ENCODE data around the gene ODC1. TPM values are rescaled to one million over a fixed set of nuclear protein-coding genes. Genes with fewer than 3 reads are reported as not detected.

Gene ODC1
- total RNA-seq, 1 experiment from 2014 or later, result 231 TPM

DNA sequence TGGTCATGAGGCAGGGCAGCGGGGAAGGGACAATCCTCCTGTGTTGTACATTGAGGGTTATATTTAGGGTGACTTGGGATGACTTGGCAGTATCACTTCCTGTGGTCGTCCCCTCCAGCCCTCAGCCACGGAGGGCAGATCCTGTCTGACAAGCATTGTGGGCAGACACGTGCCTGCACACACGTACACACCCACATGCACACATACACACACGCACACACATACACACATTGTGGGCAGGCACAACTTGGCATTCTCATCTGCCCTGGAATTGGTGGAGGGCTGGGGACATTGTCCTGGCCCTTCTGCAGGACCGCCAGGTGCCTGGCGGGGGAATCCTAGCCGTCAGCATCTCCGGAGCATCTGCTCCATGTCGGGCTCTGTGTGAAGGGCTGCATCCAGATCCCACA, 47.6 kb downstream of the ODC1 start:
- intact Hi-C loops (cut with micrococcal nuclease), result no loop called here

DNA sequence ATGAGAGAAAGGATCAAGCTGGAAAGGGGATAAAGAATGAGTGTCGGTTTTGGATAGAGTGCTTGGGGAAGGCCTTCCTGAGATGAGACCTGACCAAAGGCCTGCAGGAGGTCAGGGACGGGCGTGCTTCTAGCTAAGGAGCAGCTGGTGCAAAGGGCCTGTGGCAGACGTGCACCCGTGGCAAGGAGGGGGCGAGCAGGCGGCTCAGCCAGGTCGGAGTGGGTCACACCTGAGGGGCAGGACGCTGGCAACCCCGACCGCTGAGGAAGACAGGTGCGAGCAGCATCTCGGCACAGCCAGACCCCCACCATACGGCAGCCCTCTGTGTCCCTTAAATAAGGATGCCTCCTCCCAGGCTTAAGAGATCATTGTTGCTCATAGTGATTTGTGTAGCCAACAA, 48.1 kb downstream of the ODC1 start:
- TF ChIP-seq ZNF274 (IDR thresholded peaks at IDR 0.05; ENCODE audit: low read depth, low read length) (no peak), EZH2 (IDR thresholded peaks at IDR 0.05) (no peak), SRF (IDR thresholded peaks at IDR 0.05; ENCODE audit: low read depth) (no peak), JUND (IDR thresholded peaks at IDR 0.05) (no peak), ELF1 (IDR thresholded peaks at IDR 0.05; ENCODE audit: borderline replicate concordance, low read depth) (no peak)

More for the DNA sequence above, 47.6 kb downstream of the ODC1 start:
- BruUV-seq (replicated peaks), result no TSS peak
- ChIA-PET RAD21 (ENCODE audit: low non-redundant PET in 1 of 2, low total read pairs in 2 of 2, uncharacterized antibody in 2 of 2, unreplicated experiment in 2 of 2) (no interaction called here), CTCF (no interaction called here), POLR2A (interaction anchor here (1.3 kb wide), 1 partner anchor 8 kb away, joined by 4 read pairs; no protein-coding TSS in a partner anchor)
- ATAC-seq, result no peak
- no peaks in the 10 kb centered on the region for H3K27me3 ChIP-seq (ENCODE audit: insufficient read depth, low read length)
- H3K4me1 ChIP-seq (ENCODE audit: control insufficient read depth in 1 of 2, insufficient read depth in 2 of 2, low read length in 2 of 2), result peaks cover 35 to 55% of the 10 kb centered on the region in 2 experiments
- H4K20me1 ChIP-seq (ENCODE audit: insufficient read depth), result no peaks in the 10 kb centered on the region
- DNase-seq (ENCODE audit: low read depth, low spot score), result no peak
- no peak overlapping the region; the same call in 1 of the 2 replicates for H3K4me2 ChIP-seq (ENCODE audit: low read length)
- H3K27ac ChIP-seq (ENCODE audit: low read depth, low read length), result no peak overlapping the region; the same call in 1 of the 2 replicates
- no peaks in the 10 kb centered on the region for H3K9me3 ChIP-seq (ENCODE audit: control insufficient read depth in 1 of 2, insufficient read depth in 1 of 2, low read depth in 1 of 2, low read length in 2 of 2)
- peaks cover 39% of the 10 kb centered on the region for H3K79me2 ChIP-seq (ENCODE audit: insufficient read depth, low read length)
- H3K9ac ChIP-seq (ENCODE audit: low read length), result no peak overlapping the region
- no peak overlapping the region for H2AFZ ChIP-seq (ENCODE audit: low read depth, low read length, poor library complexity, severe bottlenecking)
- H3K4me3 ChIP-seq (replicated peaks in 1 of 2; ENCODE audit: low read depth in 1 of 2, low read length in 2 of 2), result no peak overlapping the region
- TF ChIP-seq FOSL1 (IDR thresholded peaks at IDR 0.05; ENCODE audit: low read depth), result no peak
- TF ChIP-seq ZNF274 (IDR thresholded peaks at IDR 0.05; ENCODE audit: low read depth, low read length), result no peak
- no peak for TF ChIP-seq TCF7L2 (IDR thresholded peaks at IDR 0.05; ENCODE audit: borderline replicate concordance, extremely low read depth, insufficient read depth, insufficient read length)
- H3K36me3 ChIP-seq (ENCODE audit: control insufficient read depth in 1 of 2, insufficient read depth in 2 of 2, low read length in 2 of 2), result peaks cover 2 to 23% of the 10 kb centered on the region in 2 experiments; a peak in 2 of 4 replicates
- H3K9me2 ChIP-seq (ENCODE audit: insufficient read depth), result no peaks in the 10 kb centered on the region

More for the DNA sequence above, 48.1 kb downstream of the ODC1 start:
- RAD21 ChIA-PET (ENCODE audit: low non-redundant PET in 1 of 2, low total read pairs in 2 of 2, uncharacterized antibody in 2 of 2, unreplicated experiment in 2 of 2), result no interaction called here
- no peak overlapping the region; the same call in 1 of the 2 replicates for H3K27ac ChIP-seq (ENCODE audit: low read depth, low read length)
- DNase-seq (ENCODE audit: low read depth, low spot score) (no peak), ATAC-seq (no peak)
- H3K9me3 ChIP-seq (ENCODE audit: control insufficient read depth in 1 of 2, insufficient read depth in 1 of 2, low read depth in 1 of 2, low read length in 2 of 2), result no peaks in the 10 kb centered on the region
- peaks cover 2 to 23% of the 10 kb centered on the region in 2 experiments; a peak in 2 of 4 replicates for H3K36me3 ChIP-seq (ENCODE audit: control insufficient read depth in 1 of 2, insufficient read depth in 2 of 2, low read length in 2 of 2)
- intact Hi-C loops (cut with micrococcal nuclease), result no loop called here
- H4K20me1 ChIP-seq (ENCODE audit: insufficient read depth), result no peaks in the 10 kb centered on the region
- H3K4me3 ChIP-seq (replicated peaks in 1 of 2; ENCODE audit: low read depth in 1 of 2, low read length in 2 of 2), result no peak overlapping the region
- no peak overlapping the region for H3K4me2 ChIP-seq (ENCODE audit: low read length)
- peaks cover 29 to 49% of the 10 kb centered on the region in 2 experiments for H3K4me1 ChIP-seq (ENCODE audit: control insufficient read depth in 1 of 2, insufficient read depth in 2 of 2, low read length in 2 of 2)
- POLR2A ChIA-PET, result interaction anchor here (1.3 kb wide), 1 partner anchor 9 kb away, joined by 4 read pairs; no protein-coding TSS in a partner anchor
- BruUV-seq (replicated peaks), result no TSS peak
- H3K79me2 ChIP-seq (ENCODE audit: insufficient read depth, low read length), result peaks cover 41% of the 10 kb centered on the region
- no peaks in the 10 kb centered on the region for H3K27me3 ChIP-seq (ENCODE audit: insufficient read depth, low read length)
- no peaks in the 10 kb centered on the region for H3K9me2 ChIP-seq (ENCODE audit: insufficient read depth)
- H2AFZ ChIP-seq (ENCODE audit: low read depth, low read length, poor library complexity, severe bottlenecking), result no peak overlapping the region
- no peak overlapping the region for H3K9ac ChIP-seq (ENCODE audit: low read length)
- CTCF ChIA-PET, result no interaction called here
